Activated CD4-positive, alpha-beta memory T cell treated with anti-CD3 and anti-CD28 coated beads for 36 hours (primary cell): ENCODE measurements around the gene PRDM13. TPM values are rescaled to one million over a fixed set of nuclear protein-coding genes. Genes with fewer than 3 reads are reported as not detected.
"Not testable (repeated sequence)": the region's sequence is repeated elsewhere in the genome, so short reads cannot be mapped to it uniquely, and the experiment has no call there.

Experiments used
- CTCF ChIA-PET: fragments of 350-600 bp; sonication (Branson Sonifier 250); formaldehyde crosslinking; loops from one replicate; lab custom pipeline; 2021; ENCODE audit warnings: antibody characterized with exemption, inconsistent platforms; lab: Charles Lee
- POLR2A ChIA-PET: fragments of 350-600 bp; sonication (Branson Sonifier 250); formaldehyde crosslinking; loops from one replicate; lab custom pipeline; 2021; ENCODE audit warnings: antibody characterized with exemption; lab: Charles Lee
- DNase-seq: peaks from one replicate; pipeline ENCODE4 v3.0.0-alpha.2; 2020
- H3K27ac Mint-ChIP-seq: one replicate; pipeline ENCODE4 v1.8.0; 2021; ENCODE audit warnings: mixed read lengths
- H3K27me3 Mint-ChIP-seq: one replicate; pipeline ENCODE4 v1.8.0; 2021; ENCODE audit warnings: mixed read lengths
- H3K36me3 Mint-ChIP-seq: one replicate; pipeline ENCODE4 v1.8.0; 2021; ENCODE audit warnings: mixed read lengths
- H3K4me1 Mint-ChIP-seq: one replicate; pipeline ENCODE4 v1.8.0; 2021; ENCODE audit warnings: low read depth, mixed read lengths
- H3K4me3 Mint-ChIP-seq: one replicate; pipeline ENCODE4 v1.8.0; 2021; ENCODE audit warnings: mild to moderate bottlenecking, mixed read lengths
- H3K9me3 Mint-ChIP-seq: one replicate; pipeline ENCODE4 v1.8.0; 2021; ENCODE audit warnings: mixed read lengths
- intact Hi-C: fragments of 100-400 bp; cut with micrococcal nuclease; formaldehyde crosslinking; loops from one replicate; pipeline ENCODE4 v1.15.1; 2023
- total RNA-seq, 2 experiments: library from RNA; stranded (reverse); gene quantifications; one replicate each; pipeline ENCODE4 v1.2.3, GENCODE V29; 2021

PRDM13 gene
- total RNA-seq, 2 experiments from 2014 or later, result not detected

GRCh38 chr6:99613705-99614429 lies 7.2 kb downstream of the PRDM13 start:
- H3K4me1 Mint-ChIP-seq, result peaks cover 25% of the 10 kb centered on the region
- peak; percentile 48 for DNase-seq
- H3K4me3 Mint-ChIP-seq, result peak overlapping the region; percentile 62
- no peak overlapping the region for H3K27ac Mint-ChIP-seq
- intact Hi-C loops, result loop anchor here (5.0 kb wide), 2 partner anchors 147 to 782 kb away; partner anchors contain the start of gene POU3F2
- H3K36me3 Mint-ChIP-seq, result peaks cover 6% of the 10 kb centered on the region
- ChIA-PET CTCF (interaction anchor here (0.7 to 4.1 kb wide), 4 partner anchors 20 to 48 kb away, joined by 5 to 30 read pairs (median 6); partner anchors contain the start of gene CCNC), POLR2A (interaction anchor here (1.4 kb wide), 1 partner anchor 46 kb away, joined by 3 read pairs; the partner anchor contains the start of gene CCNC)
- H3K27me3 Mint-ChIP-seq, result peaks cover 76% of the 10 kb centered on the region
- no peaks in the 10 kb centered on the region for H3K9me3 Mint-ChIP-seq

- intact Hi-C loops, result loop anchor here (5.0 kb wide), 2 partner anchors 147 to 782 kb away; partner anchors contain the start of gene POU3F2
- Mint-ChIP-seq H3K9me3 (no peaks in the 10 kb centered on the region), H3K36me3 (peaks cover 6% of the 10 kb centered on the region), H3K27ac (no peak overlapping the region), H3K4me3 (peak overlapping the region; percentile 62), H3K27me3 (peaks cover 76% of the 10 kb centered on the region), H3K4me1 (peaks cover 25% of the 10 kb centered on the region)
- CTCF ChIA-PET, result interaction anchor here (0.7 to 4.1 kb wide), 4 partner anchors 21 to 48 kb away, joined by 5 to 30 read pairs (median 6); partner anchors contain the start of gene CCNC
- DNase-seq, result no peak
- POLR2A ChIA-PET, result no interaction called here
Observed at GRCh38 chr6:99614430-99615186, 8.0 kb downstream of the PRDM13 start.

- peaks cover 71% of the 10 kb centered on the region for H3K27me3 Mint-ChIP-seq
- ChIA-PET CTCF (interaction anchor here (0.7 kb wide), 2 partner anchors 31 to 746 kb away, joined by 3 read pairs; no protein-coding TSS in a partner anchor), POLR2A (interaction anchor here (0.9 kb wide), 1 partner anchor 13 kb away, joined by 3 read pairs; no protein-coding TSS in a partner anchor)
- no peak overlapping the region for H3K27ac Mint-ChIP-seq
- H3K36me3 Mint-ChIP-seq, result peaks cover 6% of the 10 kb centered on the region
- peaks cover 5% of the 10 kb centered on the region for H3K4me1 Mint-ChIP-seq
- intact Hi-C loops, result loop anchor here (2.0 kb wide), 1 partner anchor 14 kb away; no protein-coding TSS in a partner anchor
- no peaks in the 10 kb centered on the region for H3K9me3 Mint-ChIP-seq
- no peak for DNase-seq
- H3K4me3 Mint-ChIP-seq, result no peak overlapping the region
Observed at GRCh38 chr6:99617131-99617530, 10.5 kb downstream of the PRDM13 start.

DNA sequence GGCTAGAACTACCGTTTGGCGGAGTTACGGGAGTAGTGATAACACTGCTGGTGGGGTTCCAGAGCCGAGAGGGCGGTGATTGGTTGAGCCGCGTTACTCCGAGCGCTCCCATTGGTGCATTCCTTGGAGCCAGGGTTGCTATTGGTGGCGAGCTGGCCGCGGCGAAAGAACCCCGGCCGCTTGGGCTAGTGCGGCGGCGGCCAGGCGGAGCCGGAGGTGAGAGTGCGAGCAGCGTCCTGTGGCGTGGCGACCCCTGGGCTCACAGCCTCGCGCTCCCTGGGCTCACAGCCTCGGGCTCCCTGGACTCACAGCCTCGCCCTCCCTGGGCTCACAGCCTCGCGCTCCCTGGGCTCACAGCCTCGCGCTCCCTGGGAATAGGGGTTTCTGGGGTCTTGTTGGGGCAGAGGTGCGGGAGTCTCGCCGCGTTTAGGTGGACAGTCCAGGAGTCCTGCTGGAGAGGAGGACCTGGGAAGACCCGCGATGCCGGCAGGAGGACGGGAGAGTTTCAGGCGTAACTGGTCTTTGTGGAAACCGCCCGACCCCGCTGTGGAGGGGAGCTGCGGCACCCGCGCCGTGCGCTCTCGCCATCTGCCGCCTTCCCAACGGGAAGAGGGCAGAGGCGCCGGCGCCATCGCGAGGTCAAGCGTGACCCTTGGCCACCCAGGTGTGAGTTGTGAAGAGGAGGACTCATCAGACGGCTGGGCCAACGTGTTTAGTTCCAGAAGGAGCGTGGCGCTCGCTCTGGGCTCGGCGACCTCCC lies 12.2 kb downstream of the PRDM13 start:
- H3K4me1 Mint-ChIP-seq, result peaks cover 5% of the 10 kb centered on the region
- intact Hi-C loops, result no loop called here
- peaks cover 2% of the 10 kb centered on the region for H3K36me3 Mint-ChIP-seq
- H3K9me3 Mint-ChIP-seq, result no peaks in the 10 kb centered on the region
- ChIA-PET POLR2A (no interaction called here), CTCF (no interaction called here)
- DNase-seq, result no peak
- no peak overlapping the region for H3K27ac Mint-ChIP-seq
- H3K4me3 Mint-ChIP-seq, result no peak overlapping the region
- H3K27me3 Mint-ChIP-seq, result peaks cover 74% of the 10 kb centered on the region

GRCh38 chr6:99619409-99619762 lies 12.8 kb downstream of the PRDM13 start:
- no peak overlapping the region for H3K4me3 Mint-ChIP-seq
- no peak overlapping the region for H3K27ac Mint-ChIP-seq
- no peak for DNase-seq
- peaks cover 2% of the 10 kb centered on the region for H3K36me3 Mint-ChIP-seq
- peaks cover 5% of the 10 kb centered on the region for H3K4me1 Mint-ChIP-seq
- H3K9me3 Mint-ChIP-seq, result no peaks in the 10 kb centered on the region
- H3K27me3 Mint-ChIP-seq, result peaks cover 76% of the 10 kb centered on the region
- ChIA-PET POLR2A (no interaction called here), CTCF (no interaction called here)
- intact Hi-C loops, result no loop called here

DNA sequence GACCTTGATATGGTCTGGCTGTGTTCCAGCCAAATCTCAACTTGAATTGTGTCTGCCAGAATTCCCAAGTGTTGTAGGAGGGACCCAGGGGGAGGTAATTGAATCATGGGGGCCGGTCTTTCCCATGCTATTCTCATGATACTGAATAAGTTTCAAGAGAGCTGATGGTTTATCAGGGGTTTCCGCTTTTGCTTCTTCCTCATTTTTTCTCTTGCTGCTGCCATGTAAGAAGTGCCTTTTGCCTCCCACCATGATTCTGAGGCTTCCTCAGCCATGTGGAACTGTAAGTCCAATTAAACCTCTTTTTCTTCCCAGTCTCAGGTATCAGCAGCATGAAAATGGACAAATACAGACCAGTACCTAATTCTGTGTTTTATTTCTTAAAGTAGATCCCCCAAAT lies 15.4 kb downstream of the PRDM13 start:
- CTCF ChIA-PET, intact Hi-C loops: not testable (repeated sequence)

GRCh38 chr6:99629293-99629692 lies 22.7 kb downstream of the PRDM13 start:
- intact Hi-C loops, result no loop called here

More for the DNA sequence above, 15.4 kb downstream of the PRDM13 start:
- H3K4me1 Mint-ChIP-seq, H3K27ac Mint-ChIP-seq, POLR2A ChIA-PET, DNase-seq, H3K4me3 Mint-ChIP-seq, H3K36me3 Mint-ChIP-seq, H3K9me3 Mint-ChIP-seq: not testable (repeated sequence)
- peaks cover 67% of the 10 kb centered on the region for H3K27me3 Mint-ChIP-seq

GRCh38 chr6:99637629-99638028 lies 31.0 kb downstream of the PRDM13 start:
- CTCF ChIA-PET, result no interaction called here
- no peaks in the 10 kb centered on the region for H3K36me3 Mint-ChIP-seq
- H3K27ac Mint-ChIP-seq, result no peak overlapping the region
- H3K9me3 Mint-ChIP-seq, result peaks cover 19% of the 10 kb centered on the region
- H3K4me1 Mint-ChIP-seq, result no peaks in the 10 kb centered on the region
- intact Hi-C loops, result no loop called here
- H3K27me3 Mint-ChIP-seq, result peaks cover 28% of the 10 kb centered on the region
- no peak overlapping the region for H3K4me3 Mint-ChIP-seq
- no peak for DNase-seq
- POLR2A ChIA-PET, result no interaction called here

More at GRCh38 chr6:99629293-99629692, 22.7 kb downstream of the PRDM13 start:
- POLR2A ChIA-PET, result no interaction called here
- H3K27me3 Mint-ChIP-seq, result peaks cover 30% of the 10 kb centered on the region
- no peak for DNase-seq
- no peak overlapping the region for H3K27ac Mint-ChIP-seq
- no peaks in the 10 kb centered on the region for H3K4me1 Mint-ChIP-seq
- CTCF ChIA-PET, result no interaction called here
- no peaks in the 10 kb centered on the region for H3K9me3 Mint-ChIP-seq
- no peak overlapping the region for H3K4me3 Mint-ChIP-seq
- no peaks in the 10 kb centered on the region for H3K36me3 Mint-ChIP-seq

GRCh38 chr6:99638358-99638757 lies 31.7 kb downstream of the PRDM13 start:
- H3K27ac Mint-ChIP-seq, H3K4me3 Mint-ChIP-seq, intact Hi-C loops, H3K36me3 Mint-ChIP-seq, H3K4me1 Mint-ChIP-seq, DNase-seq, CTCF ChIA-PET, POLR2A ChIA-PET: not testable (repeated sequence)
- peaks cover 19% of the 10 kb centered on the region for H3K9me3 Mint-ChIP-seq
- H3K27me3 Mint-ChIP-seq, result peaks cover 23% of the 10 kb centered on the region

- Mint-ChIP-seq H3K36me3 (no peaks in the 10 kb centered on the region), H3K9me3 (peaks cover 19% of the 10 kb centered on the region), H3K4me3 (no peak overlapping the region), H3K4me1 (no peaks in the 10 kb centered on the region), H3K27me3 (peaks cover 30% of the 10 kb centered on the region), H3K27ac (no peak overlapping the region)
- no peak for DNase-seq
- intact Hi-C loops, result no loop called here
- CTCF ChIA-PET, result no interaction called here
- POLR2A ChIA-PET, result no interaction called here
Observed at GRCh38 chr6:99641270-99641669, 34.6 kb downstream of the PRDM13 start.

DNA sequence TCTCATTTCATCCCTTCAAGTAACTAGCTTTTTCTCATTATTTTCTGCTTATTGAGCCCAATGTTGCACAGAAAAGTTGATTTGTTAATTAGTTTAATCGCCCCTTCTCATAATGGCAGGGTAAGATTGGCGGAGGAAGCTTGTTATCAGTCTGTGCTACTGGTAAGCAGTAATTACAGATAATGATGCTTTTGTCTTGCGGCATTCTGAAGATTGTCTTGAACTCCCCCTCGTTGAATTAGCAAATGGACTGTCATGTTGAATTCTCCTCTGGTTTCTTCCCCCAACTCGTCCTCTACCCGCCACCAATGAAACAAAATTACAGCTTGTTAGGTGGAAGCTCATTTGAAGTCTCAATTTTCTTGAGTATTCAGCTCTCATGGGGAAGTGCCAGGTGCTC lies 39.4 kb downstream of the PRDM13 start:
- Mint-ChIP-seq H3K27me3 (peaks cover 26% of the 10 kb centered on the region), H3K4me3 (no peak overlapping the region), H3K9me3 (no peaks in the 10 kb centered on the region), H3K4me1 (no peaks in the 10 kb centered on the region), H3K27ac (no peak overlapping the region), H3K36me3 (no peaks in the 10 kb centered on the region)
- intact Hi-C loops, result no loop called here
- ChIA-PET POLR2A (no interaction called here), CTCF (no interaction called here)
- DNase-seq, result no peak
